ENCODE measurements around the gene OTUD6A.

The OTUD6A gene

DNA sequence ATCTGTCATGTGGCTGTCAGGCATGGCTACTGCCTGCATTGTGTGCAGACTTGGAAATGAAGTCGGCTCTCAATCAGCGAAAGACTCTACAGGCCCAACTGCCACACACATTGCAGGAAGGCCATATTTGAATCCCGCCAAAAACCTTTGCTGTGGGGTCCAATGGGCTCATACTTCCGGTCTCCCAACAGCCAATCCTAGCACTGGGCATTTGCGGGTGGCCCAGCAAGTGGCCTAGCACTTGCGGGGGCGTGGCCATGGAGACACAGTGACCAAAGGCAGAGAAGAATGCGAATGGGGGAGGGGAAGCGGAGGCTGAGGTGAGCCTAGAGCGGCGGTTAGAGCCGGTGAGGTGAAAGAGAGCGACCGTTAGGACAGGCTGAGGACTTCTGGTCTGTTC lies at the start of gene OTUD6A:
OTUD6A (plus strand) TSS at position 382 of the 400 bp plus-strand sequence. CDS start 68 bp downstream, outside the sequence.
- no peak for DNase-seq (ENCODE audit: low read depth in 2 of 2)

DNA sequence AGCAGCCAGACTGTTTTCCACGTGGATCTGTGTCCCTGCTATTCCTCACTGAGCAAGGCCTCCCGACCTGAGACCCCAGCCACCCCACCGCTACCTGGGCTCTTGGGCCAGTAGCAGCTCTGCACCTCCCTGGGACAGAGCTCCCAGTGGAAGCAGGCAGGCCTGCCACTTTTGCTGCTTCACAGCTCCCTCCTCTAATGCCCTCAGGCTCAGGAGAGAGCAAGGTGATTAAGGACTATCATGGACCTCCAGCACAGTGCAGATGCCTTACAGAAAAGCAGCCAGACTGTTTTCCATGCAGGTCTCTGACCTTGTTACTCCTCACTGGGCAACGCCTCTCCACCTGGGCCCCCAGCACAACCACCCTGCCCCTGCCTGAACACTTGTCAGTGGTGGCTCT lies 49.5 kb upstream of the OTUD6A start:
- DNase-seq (ENCODE audit: low read depth in 2 of 2), result no peak

GRCh38 chrX:70013466-70014381 lies 48.5 kb upstream of the OTUD6A start:
- DNase-seq (ENCODE audit: low read depth in 2 of 2), result no peak

DNA sequence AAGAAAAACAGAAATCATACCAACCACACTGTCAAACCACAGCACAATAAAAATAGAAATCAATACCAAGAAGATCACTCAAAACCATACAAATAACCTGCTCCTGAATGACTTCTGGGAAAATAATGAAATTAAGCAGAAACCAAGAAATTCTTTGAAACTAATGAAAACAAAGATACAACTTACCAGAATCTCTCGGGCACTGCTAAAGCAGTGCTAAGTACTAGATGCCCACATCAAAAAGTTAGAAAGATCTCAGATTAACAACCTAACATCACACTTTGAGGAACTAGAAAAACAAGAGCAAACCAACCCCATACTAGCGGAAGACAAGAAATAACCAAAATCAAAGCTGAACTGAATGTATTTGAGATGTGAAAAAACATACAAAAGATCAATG lies 45.7 kb upstream of the OTUD6A start:
- DNase-seq (ENCODE audit: low read depth in 2 of 2), result no peak

DNA sequence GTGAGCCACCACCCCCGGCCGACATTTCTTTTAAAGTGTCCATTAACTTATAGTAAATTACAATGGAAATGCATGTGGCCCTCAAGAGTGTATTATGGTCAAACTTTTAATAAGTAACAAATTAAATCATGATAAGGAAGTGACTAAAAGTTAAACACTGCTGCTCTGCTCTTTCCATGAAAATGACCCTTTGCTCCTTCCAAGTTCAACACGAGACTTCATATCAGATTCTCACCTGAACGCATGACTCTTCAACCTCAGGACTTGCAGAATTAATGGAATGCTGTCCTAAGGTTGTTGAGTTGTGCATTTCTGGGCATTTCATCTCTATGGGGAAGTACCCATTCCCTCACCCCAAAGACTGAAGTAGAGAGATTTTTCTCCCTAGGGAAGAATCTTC lies 39.6 kb upstream of the OTUD6A start:
- no peak for DNase-seq (ENCODE audit: low read depth in 2 of 2)

DNA sequence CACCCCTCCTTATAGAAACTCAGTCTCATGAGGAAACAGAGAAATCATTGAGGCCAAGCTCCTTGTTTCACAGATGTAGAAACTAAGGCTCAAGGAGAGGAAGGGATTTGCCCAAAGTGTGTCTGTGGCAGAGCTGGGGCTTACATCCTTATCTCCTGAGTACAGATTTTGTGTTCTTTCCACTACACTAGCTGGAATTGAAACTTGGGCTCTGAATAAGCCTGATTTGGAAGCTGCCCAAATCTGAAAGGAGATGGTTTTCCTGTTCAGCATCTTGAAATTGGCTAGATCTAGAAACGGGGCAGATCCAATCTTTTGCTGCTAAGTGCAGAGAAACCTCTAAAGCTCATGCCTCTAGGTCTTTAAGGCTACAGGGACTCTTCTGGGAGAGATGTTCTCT lies 36.8 kb upstream of the OTUD6A start:
- DNase-seq (ENCODE audit: low read depth in 2 of 2), result no peak

DNA sequence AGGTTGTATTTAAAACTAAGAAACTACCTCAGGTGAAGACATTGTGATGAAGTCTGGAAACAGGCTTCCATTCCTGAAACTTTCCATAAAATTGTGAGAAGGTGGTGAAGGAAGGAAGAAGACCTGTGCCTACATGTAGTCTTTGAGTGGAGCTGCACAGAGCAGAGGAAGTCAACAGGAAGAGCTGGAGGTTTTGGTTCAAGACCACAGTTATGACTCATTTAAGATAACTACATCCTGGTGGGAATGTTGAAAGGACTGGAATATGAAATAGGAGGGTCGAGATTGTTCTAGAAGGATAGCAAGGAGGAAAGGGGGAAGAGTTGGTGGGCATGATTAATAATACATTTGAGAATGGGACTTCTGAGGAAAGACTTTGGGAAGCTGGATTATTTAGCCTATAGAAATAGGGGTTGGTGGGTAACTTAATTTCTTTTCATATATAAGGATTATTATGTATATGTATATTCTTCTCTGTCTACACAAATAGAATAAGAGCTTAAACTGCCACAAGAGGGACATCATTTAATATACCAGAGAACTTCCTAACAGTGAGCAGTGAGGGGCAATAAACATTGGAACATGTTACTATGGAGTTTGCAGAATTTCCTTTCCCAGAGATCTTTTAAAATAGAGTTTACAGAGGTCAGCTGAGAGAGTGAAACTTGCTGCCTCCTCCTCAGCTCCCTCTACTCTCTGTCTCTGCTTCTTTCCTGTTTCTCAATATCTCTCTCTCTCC lies 36.0 kb upstream of the OTUD6A start:
- DNase-seq (ENCODE audit: low read depth in 2 of 2), result no peak

DNA sequence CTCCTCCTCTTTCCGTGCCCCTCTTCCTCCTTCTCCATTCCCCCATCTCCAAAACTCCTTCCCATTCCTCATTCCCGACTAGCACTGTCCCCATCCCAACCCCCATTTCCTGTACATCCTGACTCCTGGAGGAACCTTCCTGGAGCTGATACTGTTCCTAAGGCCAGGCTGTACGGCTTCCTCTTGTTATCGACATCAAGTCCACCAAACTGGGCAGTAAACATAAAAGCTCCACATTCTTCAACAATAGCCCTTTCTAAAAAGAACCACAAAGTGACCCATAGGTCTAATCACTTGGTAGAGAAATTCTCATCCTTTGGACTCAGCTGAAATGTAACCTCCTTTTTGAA lies 35.4 kb upstream of the OTUD6A start:
- no peak for DNase-seq (ENCODE audit: low read depth in 2 of 2)

- DNase-seq (ENCODE audit: low read depth in 2 of 2), result no peak
Measured at GRCh38 chrX:70029863-70030262, 32.4 kb upstream of the OTUD6A start.

DNA sequence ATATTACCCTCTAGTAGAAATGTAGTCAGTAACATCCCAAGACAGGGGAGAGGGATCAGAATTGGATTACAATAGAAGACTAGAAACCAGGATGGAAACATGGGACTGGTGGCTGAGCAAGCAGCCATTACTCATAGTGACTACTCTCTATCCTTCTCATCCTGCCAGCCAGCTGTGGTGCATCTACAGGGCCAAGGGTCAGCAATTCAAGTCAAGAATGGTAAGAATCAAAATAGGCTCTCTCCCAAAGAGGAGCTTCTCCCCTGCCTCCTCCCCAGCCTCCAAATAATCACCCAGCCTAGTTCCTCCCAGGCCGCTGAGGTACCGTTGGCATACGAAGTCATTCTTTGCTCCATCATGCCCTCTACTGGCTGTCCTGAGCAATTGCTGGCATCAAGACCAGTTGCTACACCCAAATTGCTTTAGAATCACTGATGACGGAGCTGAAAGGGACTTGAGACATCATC lies 31.9 kb upstream of the OTUD6A start:
- peak in 1 of 2 experiments; percentile 16 for DNase-seq (ENCODE audit: low read depth in 2 of 2)

- DNase-seq (ENCODE audit: low read depth in 2 of 2), result no peak
Measured at GRCh38 chrX:70032792-70033191, 29.5 kb upstream of the OTUD6A start.

DNA sequence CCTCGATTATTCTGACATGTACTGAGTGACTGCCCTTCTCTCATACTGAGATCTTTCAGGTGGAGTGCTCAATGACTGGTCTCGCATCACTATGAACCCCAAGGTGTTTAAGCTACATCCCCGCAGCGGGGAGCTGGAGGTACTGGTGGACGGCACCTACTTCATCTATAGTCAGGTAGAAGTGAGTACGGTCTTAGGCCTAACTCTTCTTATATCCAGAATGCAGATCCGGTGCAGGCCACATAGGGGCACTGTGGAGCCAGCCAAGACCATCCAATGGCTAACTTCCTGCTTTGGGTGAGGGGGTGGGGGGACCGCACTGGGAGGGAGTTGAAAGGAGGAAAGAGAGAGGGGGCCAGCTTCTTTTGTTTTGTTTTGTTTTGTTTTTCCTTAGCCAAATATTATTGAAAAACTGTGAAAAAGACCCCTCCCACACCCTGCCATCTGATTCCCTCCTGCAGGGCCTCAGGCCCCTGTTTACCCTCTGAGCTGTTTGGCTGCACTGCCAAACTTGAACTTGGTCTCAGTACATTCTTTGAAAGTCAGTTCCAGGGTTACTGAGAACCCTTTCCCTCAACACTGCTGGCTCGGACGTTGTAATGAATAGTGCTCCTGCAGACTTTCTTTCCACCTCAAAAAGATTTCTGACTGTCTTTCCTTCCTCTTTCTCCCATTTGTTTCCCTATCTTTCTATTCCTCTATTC lies 28.8 kb upstream of the OTUD6A start:
- DNase-seq (ENCODE audit: low read depth in 2 of 2), result no peak

GRCh38 chrX:70034646-70035045 lies 27.6 kb upstream of the OTUD6A start:
- no peak for DNase-seq (ENCODE audit: low read depth in 2 of 2)

DNA sequence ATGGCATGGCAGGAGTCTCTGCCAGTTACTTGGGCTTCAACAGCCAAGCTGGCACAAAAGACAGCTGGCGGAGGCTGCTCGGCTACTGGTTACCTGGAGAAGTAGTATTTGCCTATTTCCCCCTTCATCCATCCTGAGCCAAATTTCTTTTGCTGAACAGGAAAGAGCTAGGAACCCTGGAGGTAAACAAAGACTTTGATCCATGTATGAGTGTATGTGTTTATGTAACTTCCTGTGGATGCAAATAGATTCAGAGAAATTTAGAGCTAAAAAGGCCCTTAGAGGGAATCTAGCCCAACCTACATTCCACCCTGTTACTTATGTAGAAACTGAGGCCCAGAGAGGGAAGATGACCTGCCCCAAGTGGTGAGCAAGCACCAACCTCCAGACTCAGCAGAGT lies 23.7 kb upstream of the OTUD6A start:
- DNase-seq (ENCODE audit: low read depth in 2 of 2), result no peak

GRCh38 chrX:70038951-70039350 lies 23.3 kb upstream of the OTUD6A start:
- DNase-seq (ENCODE audit: low read depth in 2 of 2), result no peak

- DNase-seq (ENCODE audit: low read depth in 2 of 2), result no peak
Measured at GRCh38 chrX:70039758-70040157, 22.5 kb upstream of the OTUD6A start.

DNA sequence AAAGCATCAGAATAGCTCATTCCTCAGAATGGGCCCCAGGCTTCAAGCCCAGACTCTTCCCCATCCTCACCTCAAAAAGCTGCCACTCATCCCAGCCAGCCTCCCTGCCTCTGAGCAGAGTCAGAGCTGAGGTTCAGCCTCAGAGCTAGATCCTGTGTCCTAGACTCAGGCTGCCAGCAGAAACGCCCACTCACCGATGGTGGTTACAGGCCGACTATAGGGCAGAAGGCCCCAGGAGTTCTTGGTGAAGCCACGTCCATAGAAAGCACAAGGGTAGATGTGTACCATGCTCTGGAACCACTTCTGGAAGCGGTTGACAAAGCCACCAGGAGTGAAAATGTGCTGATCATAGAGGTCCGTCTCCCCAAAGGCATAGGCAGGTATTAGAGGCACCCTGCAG lies 20.3 kb upstream of the OTUD6A start:
- no peak for DNase-seq (ENCODE audit: low read depth in 2 of 2)

DNA sequence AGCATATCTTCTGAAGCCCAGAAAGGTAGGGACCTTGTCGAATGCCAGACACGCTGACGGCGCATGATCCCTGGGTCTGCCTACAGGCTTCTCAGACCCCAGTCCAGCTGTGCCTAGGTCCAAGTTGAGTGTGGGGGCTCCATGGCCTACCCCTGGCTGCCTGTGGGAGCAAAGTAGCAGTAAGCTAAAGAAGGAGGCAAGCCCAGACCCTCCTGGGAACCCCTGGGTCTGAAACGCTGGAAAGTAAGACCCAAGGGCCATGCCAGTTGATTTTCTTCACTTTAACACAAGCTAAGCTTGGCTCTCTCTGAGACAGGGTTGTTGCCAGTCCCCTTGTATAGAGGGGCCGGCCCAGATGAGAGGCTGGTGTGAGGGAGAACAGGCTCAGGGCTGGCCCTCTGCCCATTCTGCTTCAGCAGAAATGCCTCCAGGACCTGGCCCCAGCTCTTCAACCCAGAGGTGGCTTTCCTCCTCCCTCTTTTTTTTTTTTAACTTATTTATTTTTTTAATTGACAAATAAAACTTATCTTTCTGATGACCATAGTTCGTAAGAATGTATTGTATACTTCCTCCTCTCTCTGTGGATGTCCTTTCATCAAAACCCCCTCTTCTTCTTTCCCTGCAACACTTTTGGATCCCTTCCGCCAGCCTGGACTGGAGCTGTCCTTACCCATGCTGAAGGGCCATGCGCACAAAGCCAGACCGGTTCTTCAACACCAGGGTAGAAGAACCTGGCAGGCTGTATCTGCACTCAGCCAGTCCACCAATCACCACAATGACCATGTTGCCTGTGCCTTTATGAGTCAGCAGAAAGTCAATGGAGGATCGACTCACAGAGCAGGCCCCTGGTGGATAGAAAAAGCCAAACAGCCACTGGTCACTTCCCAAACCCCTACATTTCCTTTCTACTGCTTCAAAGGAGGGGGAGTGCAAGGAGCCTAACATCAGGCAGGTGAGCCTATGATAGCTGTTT lies 19.6 kb upstream of the OTUD6A start:
- no peak for DNase-seq (ENCODE audit: low read depth in 2 of 2)

DNA sequence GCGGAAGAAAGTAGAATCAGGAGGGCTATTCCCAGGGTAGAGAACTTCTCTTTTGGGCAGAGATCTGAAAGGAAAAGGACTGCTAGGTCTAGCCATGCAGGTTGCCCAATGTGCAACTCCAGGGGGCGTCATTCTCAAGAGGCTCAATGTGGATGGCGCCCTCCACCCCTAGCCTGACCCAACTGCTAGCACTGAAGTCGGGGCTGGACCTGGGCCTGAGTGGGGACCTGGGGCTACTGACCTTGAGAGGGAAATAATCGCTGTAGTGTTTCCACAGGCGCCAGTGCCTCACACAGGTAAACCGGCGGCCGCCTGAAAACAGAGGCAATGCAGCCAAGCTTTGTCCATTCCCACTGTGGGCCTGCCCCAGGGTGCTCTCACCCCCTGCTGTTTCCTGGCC lies 18.6 kb upstream of the OTUD6A start:
- no peak for DNase-seq (ENCODE audit: low read depth in 2 of 2)

- DNase-seq (ENCODE audit: low read depth in 2 of 2), result no peak
Measured at GRCh38 chrX:70044541-70045245, 17.6 kb upstream of the OTUD6A start.

GRCh38 chrX:70046978-70047377 lies 15.3 kb upstream of the OTUD6A start:
- DNase-seq (ENCODE audit: low read depth in 2 of 2), result peak; percentile 43 to 48

Data from fibroblast of skin of left quadriceps (primary cell).